MM.1S (cell line): Measurements from ENCODE around the gene GRPEL1.

Source experiments
- DNase-seq: peaks from one replicate; pipeline ENCODE4 v3.0.0-alpha.2; 2015
- H2AFZ ChIP-seq: fragments of 300-600 bp; sonication (generic); 2 replicates; pipeline ENCODE4 v1.6.0; 2016; ENCODE audit warnings: antibody characterized with exemption, low read length
- H3F3A ChIP-seq: fragments of 300-600 bp; sonication (generic); 2 replicates; pipeline ENCODE4 v1.6.1; 2016; ENCODE audit warnings: mild to moderate bottlenecking, antibody characterized with exemption, low read length, moderate library complexity, mixed read lengths; ENCODE audit not compliant: insufficient read depth
- H3K27ac ChIP-seq: fragments of 300-600 bp; sonication (generic); 2 replicates; pipeline ENCODE4 v1.5.1; 2016; ENCODE audit warnings: mild to moderate bottlenecking, low read length
- H3K27me3 ChIP-seq: fragments of 300-600 bp; sonication (generic); replicated peaks from 2 replicates; pipeline ENCODE4 v1.6.0; 2016; ENCODE audit warnings: low read length; ENCODE audit not compliant: insufficient read depth
- H3K36me3 ChIP-seq: fragments of 300-600 bp; sonication (generic); replicated peaks from 2 replicates; pipeline ENCODE4 v1.6.1; 2016; ENCODE audit warnings: mild to moderate bottlenecking, low read length, mixed read lengths; ENCODE audit not compliant: insufficient read depth
- H3K4me1 ChIP-seq: fragments of 300-600 bp; sonication (generic); 2 replicates; pipeline ENCODE4 v1.6.1; 2016; ENCODE audit warnings: low read length, mixed read lengths
- H3K4me2 ChIP-seq: fragments of 300-600 bp; sonication (generic); 2 replicates; pipeline ENCODE4 v1.6.0; 2016; ENCODE audit warnings: low read depth, low read length
- H3K4me3 ChIP-seq: fragments of 300-600 bp; sonication (generic); 2 replicates; pipeline ENCODE4 v1.5.1; 2016; ENCODE audit warnings: low read length, mixed read lengths
- H3K79me2 ChIP-seq: fragments of 300-600 bp; sonication (generic); 2 replicates; pipeline ENCODE4 v1.6.1; 2016; ENCODE audit warnings: mixed run types, low read length, mixed read lengths
- H3K9ac ChIP-seq: fragments of 300-600 bp; sonication (generic); 2 replicates; pipeline ENCODE4 v1.6.1; 2016; ENCODE audit warnings: low read length, mixed read lengths
- H3K9me2 ChIP-seq: fragments of 300-600 bp; sonication (generic); replicated peaks from 2 replicates; pipeline ENCODE4 v1.6.1; 2016; ENCODE audit warnings: mild to moderate bottlenecking, low read length, mixed read lengths; ENCODE audit not compliant: insufficient read depth
- H3K9me3 ChIP-seq: fragments of 300-600 bp; sonication (generic); replicated peaks from 2 replicates; pipeline ENCODE4 v1.6.1; 2016; ENCODE audit warnings: mild to moderate bottlenecking, low read length, mixed read lengths; ENCODE audit not compliant: insufficient read depth
- H4K20me1 ChIP-seq: fragments of 300-600 bp; sonication (generic); 2 replicates; pipeline ENCODE4 v1.6.1; 2016; ENCODE audit warnings: mild to moderate bottlenecking, low read length, moderate library complexity, mixed read lengths; ENCODE audit not compliant: insufficient read depth
- CTCF ChIP-seq: fragments of 300-600 bp; sonication (generic); IDR thresholded peaks from 2 replicates; pipeline ENCODE4 v1.5.1; 2016; ENCODE audit warnings: antibody characterized with exemption, low read length, mixed read lengths
- EZH2 ChIP-seq: fragments of 300-600 bp; sonication (generic); optimal IDR thresholded peaks from 2 replicates; pipeline ENCODE3; 2017; ENCODE audit warnings: low read depth, mild to moderate bottlenecking, antibody characterized with exemption, low read length, mixed read lengths
- EZH2phosphoT487 ChIP-seq: fragments of 300-600 bp; sonication (generic); IDR thresholded peaks from 2 replicates; pipeline ENCODE4 v1.6.1; 2018; ENCODE audit warnings: antibody characterized with exemption, low read length

GRPEL1 gene

GRCh38 chr4:7043284-7044136 lies 24.4 kb downstream of the GRPEL1 start, which contains the start of gene TADA2B:
TSS of gene TADA2B (plus strand) at chr4:7043372. CDS start at chr4:7043580, 208 bp downstream.
- Histone ChIP-seq H3K27ac (peak within 1 kb of the TSS; percentile 37; the same call in 1 of the 2 replicates), H4K20me1 (no peaks in the 10 kb centered on the region), H3K79me2 (peaks cover 51% of the 10 kb centered on the region)

GRCh38 chr4:7042503-7043283 lies 25.2 kb downstream of the GRPEL1 start:
- Histone ChIP-seq H3F3A (no peaks in the 10 kb centered on the region), H2AFZ (peak overlapping the region; percentile 92), H3K36me3 (no peaks in the 10 kb centered on the region), H3K4me3 (peak overlapping the region; percentile 92), H3K9me3 (no peaks in the 10 kb centered on the region), H3K27ac (peak overlapping the region; percentile 10; the same call in 1 of the 2 replicates), H3K27me3 (0 out of 2 replicates have a peak, but pooled peaks cover 3% of the 10 kb centered on the region), H3K9me2 (no peaks in the 10 kb centered on the region), H3K4me1 (peaks cover 11% of the 10 kb centered on the region; the same call in 1 of the 2 replicates), H4K20me1 (no peaks in the 10 kb centered on the region), H3K79me2 (peaks cover 43% of the 10 kb centered on the region), H3K9ac (peak overlapping the region; percentile 44; the same call in 1 of the 2 replicates), H3K4me2 (peak overlapping the region; percentile 97)
- no peak for TF ChIP-seq CTCF
- TF ChIP-seq EZH2, result no peak
- TF ChIP-seq EZH2phosphoT487, result no peak
- peak; percentile 96 for DNase-seq

More at GRCh38 chr4:7043284-7044136, 24.4 kb downstream of the GRPEL1 start, which contains the start of gene TADA2B:
- peak; percentile 57 for DNase-seq
- Histone ChIP-seq H3F3A (no peaks in the 10 kb centered on the region), H3K9me2 (no peaks in the 10 kb centered on the region), H3K9ac (peak within 1 kb of the TSS; percentile 88), H3K27me3 (0 out of 2 replicates have a peak, but pooled peaks cover 3% of the 10 kb centered on the region), H3K4me2 (peak within 1 kb of the TSS; percentile 97), H3K4me1 (peaks cover 11% of the 10 kb centered on the region; the same call in 1 of the 2 replicates), H2AFZ (peak within 1 kb of the TSS; percentile 94), H3K36me3 (no peaks in the 10 kb centered on the region), H3K4me3 (peak within 1 kb of the TSS; percentile 99), H3K9me3 (no peaks in the 10 kb centered on the region)
- TF ChIP-seq EZH2phosphoT487 (no peak), EZH2 (no peak), CTCF (no peak)

- Histone ChIP-seq H2AFZ (peak overlapping the region; percentile 92), H3K9ac (peak overlapping the region; percentile 44; the same call in 1 of the 2 replicates), H3K4me3 (peak overlapping the region; percentile 92), H3K36me3 (no peaks in the 10 kb centered on the region), H4K20me1 (no peaks in the 10 kb centered on the region), H3K27me3 (0 out of 2 replicates have a peak, but pooled peaks cover 3% of the 10 kb centered on the region), H3K9me3 (no peaks in the 10 kb centered on the region), H3K79me2 (peaks cover 35% of the 10 kb centered on the region), H3F3A (no peaks in the 10 kb centered on the region), H3K27ac (no peak overlapping the region), H3K4me2 (peak overlapping the region; percentile 97), H3K9me2 (no peaks in the 10 kb centered on the region), H3K4me1 (peaks cover 11% of the 10 kb centered on the region; the same call in 1 of the 2 replicates)
- DNase-seq, result no peak
- TF ChIP-seq CTCF, result no peak
- TF ChIP-seq EZH2, result no peak
- TF ChIP-seq EZH2phosphoT487, result no peak
These were observed 25.9 kb downstream of the GRPEL1 start for GRCh38 chr4:7041801-7042502.
